ENCODE results near the gene KCNB1.

Gene KCNB1

DNA sequence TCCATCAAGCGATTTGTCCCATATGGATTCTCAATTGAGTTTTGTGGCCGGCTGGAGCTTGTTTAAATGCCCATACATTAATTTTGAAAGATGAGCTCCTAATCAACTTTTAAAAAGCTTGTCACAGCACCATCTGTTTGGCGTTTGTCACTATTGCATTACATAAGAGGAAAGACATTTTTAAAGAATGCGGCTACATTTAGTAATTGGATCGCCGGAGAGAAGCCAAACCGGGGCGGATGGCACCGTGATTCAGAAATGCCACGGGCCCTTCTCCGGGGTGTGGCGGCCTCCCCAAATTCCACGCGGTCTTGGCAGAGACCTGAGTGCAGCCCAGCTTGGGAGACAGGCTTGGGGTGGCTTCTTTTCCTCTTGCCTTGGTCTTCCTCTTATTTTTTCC, 136.9 kb downstream of the KCNB1 start:
- Histone ChIP-seq H3K36me3 (no peaks in the 10 kb centered on the region), H3K27ac (peak overlapping the region; percentile 58 to 59), H3K9me3 (no peaks in the 10 kb centered on the region), H3K27me3 (no peaks in the 10 kb centered on the region), H3K4me3 (no peak overlapping the region), H3K4me1 (peaks cover 0 to 22% (median 16%) of the 10 kb centered on the region in 4 donors)
- TF ChIP-seq, protein P1, sequence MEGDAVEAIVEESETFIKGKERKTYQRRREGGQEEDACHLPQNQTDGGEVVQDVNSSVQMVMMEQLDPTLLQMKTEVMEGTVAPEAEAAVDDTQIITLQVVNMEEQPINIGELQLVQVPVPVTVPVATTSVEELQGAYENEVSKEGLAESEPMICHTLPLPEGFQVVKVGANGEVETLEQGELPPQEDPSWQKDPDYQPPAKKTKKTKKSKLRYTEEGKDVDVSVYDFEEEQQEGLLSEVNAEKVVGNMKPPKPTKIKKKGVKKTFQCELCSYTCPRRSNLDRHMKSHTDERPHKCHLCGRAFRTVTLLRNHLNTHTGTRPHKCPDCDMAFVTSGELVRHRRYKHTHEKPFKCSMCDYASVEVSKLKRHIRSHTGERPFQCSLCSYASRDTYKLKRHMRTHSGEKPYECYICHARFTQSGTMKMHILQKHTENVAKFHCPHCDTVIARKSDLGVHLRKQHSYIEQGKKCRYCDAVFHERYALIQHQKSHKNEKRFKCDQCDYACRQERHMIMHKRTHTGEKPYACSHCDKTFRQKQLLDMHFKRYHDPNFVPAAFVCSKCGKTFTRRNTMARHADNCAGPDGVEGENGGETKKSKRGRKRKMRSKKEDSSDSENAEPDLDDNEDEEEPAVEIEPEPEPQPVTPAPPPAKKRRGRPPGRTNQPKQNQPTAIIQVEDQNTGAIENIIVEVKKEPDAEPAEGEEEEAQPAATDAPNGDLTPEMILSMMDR (IDR thresholded peaks at IDR 0.05), result no peak
- DNase-seq, result peak; percentile 35 to 71
- intact Hi-C loops (cut with DNase I; ENCODE audit: low total_unique reads), result loop anchor here (10.0 kb wide), 1 partner anchor 49 kb away; no protein-coding TSS in a partner anchor

DNA sequence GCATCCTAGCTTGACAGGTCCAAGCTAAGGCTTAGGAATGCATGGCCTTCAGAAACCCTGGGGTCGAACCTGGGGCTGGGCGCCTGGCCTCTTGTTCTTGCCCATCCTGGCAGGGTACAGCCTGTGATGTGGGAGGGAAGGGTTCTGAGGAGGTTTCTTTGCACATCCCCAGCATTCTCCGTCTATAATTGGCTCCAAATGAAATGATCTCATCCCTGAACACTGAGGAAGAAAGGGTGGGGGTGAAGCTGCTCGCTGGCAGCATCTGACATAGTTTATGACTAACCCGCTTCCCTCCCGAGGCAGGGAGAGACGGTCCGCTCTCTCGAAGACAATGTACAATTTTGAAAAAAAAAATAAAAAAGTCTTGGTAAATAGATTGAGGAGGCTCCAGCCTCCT, 137.5 kb downstream of the KCNB1 start:
- peak overlapping the region; percentile 58 to 59 for H3K27ac ChIP-seq
- intact Hi-C loops (cut with DNase I; ENCODE audit: low total_unique reads), result loop anchor here (10.0 kb wide), 1 partner anchor 50 kb away; no protein-coding TSS in a partner anchor
- no peaks in the 10 kb centered on the region for H3K9me3 ChIP-seq
- no peak overlapping the region for H3K4me3 ChIP-seq
- DNase-seq, result peak; percentile 78 to 86
- H3K36me3 ChIP-seq, result no peaks in the 10 kb centered on the region
- no peaks in the 10 kb centered on the region for H3K27me3 ChIP-seq
- peaks cover 0 to 28% (median 17%) of the 10 kb centered on the region in 4 donors for H3K4me1 ChIP-seq
- TF ChIP-seq, protein P1 (IDR thresholded peaks at IDR 0.05), result no peak

DNA sequence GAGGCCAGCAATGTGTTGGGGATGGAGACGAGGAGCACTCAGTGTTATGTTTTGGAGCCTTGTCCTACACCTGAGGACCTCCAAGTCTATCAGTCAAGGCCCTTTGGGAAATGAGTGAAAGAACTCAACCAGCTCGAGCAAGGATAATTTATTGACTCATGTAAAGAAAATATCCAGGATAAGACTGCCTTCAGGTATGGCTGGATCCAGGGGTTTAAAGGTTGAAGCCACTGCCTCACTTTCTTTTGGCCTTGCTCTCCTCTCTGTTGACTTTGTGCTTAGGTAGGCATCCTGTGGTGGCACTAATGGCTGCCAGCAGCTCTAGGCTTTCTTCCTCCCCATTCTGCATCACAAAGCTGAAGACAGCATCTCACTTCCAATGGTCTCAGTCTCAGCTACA, 138.3 kb downstream of the KCNB1 start:
- DNase-seq, result no peak
- peaks cover 0 to 33% (median 17%) of the 10 kb centered on the region in 4 donors for H3K4me1 ChIP-seq
- no peak overlapping the region for H3K4me3 ChIP-seq
- intact Hi-C loops (cut with DNase I; ENCODE audit: low total_unique reads), result loop anchor here (10.0 kb wide), 1 partner anchor 51 kb away; no protein-coding TSS in a partner anchor
- no peaks in the 10 kb centered on the region for H3K9me3 ChIP-seq
- no peaks in the 10 kb centered on the region for H3K27me3 ChIP-seq
- peak overlapping the region in 1 of 2 donors; percentile 58 for H3K27ac ChIP-seq
- TF ChIP-seq, protein P1 (IDR thresholded peaks at IDR 0.05), result no peak
- no peaks in the 10 kb centered on the region for H3K36me3 ChIP-seq

DNA sequence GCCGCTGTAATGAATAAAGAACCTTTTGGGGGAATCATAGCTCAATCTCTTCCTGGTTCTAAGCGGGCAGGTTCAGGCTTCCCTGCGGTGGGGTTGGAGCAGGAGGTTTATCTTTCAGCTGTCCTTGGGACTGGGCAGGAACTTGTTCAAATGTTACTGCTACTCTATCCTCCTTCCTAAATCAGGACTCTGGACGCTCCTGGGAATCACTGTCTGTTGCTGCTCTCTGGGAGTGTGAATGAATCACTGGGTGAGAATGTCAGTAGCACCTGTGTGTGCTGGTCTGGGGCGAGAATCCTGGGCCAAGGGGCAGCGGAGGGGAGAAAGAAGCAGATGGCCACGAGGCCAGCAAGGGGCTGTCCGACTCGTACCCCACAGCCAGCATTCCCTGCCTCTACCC, 139.2 kb downstream of the KCNB1 start:
- TF ChIP-seq, protein P1 (IDR thresholded peaks at IDR 0.05), result no peak
- DNase-seq, result no peak
- H3K9me3 ChIP-seq, result no peaks in the 10 kb centered on the region
- no peaks in the 10 kb centered on the region for H3K36me3 ChIP-seq
- H3K4me3 ChIP-seq, result no peak overlapping the region
- H3K27ac ChIP-seq, result peak overlapping the region in 1 of 2 donors; percentile 28
- H3K4me1 ChIP-seq, result peaks cover 0 to 33% (median 17%) of the 10 kb centered on the region in 4 donors
- no peaks in the 10 kb centered on the region for H3K27me3 ChIP-seq
- intact Hi-C loops (cut with DNase I; ENCODE audit: low total_unique reads), result loop anchor here (10.0 kb wide), 1 partner anchor 52 kb away; no protein-coding TSS in a partner anchor

DNA sequence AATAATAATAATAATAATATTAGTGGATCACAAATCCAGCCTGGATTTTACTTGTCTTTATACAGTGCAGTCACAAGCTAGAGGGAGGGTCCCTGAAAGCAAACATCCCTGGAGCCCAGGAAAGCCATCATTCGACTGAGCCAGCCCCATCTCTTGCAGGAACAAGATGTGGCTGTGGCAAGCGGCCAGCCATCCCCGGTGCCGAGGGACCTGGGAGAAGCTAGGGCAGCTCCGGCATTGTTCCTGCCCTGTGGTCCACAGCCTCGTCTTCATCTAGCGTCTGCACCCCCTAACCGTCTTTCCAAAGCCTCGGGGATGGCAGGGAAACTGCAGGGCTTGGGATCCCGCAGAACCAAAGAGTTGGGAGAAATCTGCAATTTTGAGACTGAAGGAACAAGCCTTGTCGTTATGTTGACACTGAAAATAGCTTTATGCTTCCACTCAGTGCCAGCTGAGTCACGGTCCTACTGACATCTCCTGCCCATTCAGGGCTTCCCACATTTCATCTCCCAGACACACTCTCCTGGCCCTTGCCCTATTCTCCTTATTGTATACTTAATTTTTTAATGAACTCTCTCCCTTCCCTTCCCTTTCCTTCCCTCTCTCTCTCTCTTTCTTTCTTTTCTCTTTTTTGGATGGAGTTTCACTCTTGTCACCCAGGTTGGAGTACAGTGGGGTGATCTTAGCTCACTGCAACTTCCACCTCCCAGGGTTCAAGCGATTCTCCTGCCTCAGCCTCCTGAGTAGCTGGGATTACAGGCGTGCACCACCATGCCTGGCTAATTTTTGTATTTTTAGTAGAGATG, 142.1 kb downstream of the KCNB1 start:
- peak; percentile 69 to 79 for DNase-seq
- no peaks in the 10 kb centered on the region for H3K27me3 ChIP-seq
- peaks cover 0 to 23% (median 11%) of the 10 kb centered on the region in 4 donors for H3K4me1 ChIP-seq
- no peaks in the 10 kb centered on the region for H3K9me3 ChIP-seq
- H3K27ac ChIP-seq, result peak overlapping the region; percentile 34 to 39
- intact Hi-C loops (cut with DNase I; ENCODE audit: low total_unique reads), result loop anchor here (10.0 kb wide), 1 partner anchor 54 kb away; no protein-coding TSS in a partner anchor
- peak overlapping the region; percentile 3 to 15 for H3K4me3 ChIP-seq
- TF ChIP-seq, protein P1 (IDR thresholded peaks at IDR 0.05), result no peak
- no peaks in the 10 kb centered on the region for H3K36me3 ChIP-seq

Measured in tibial artery (tissue), 4 donors.